Osteocyte (in vitro differentiated cells): Measurements from ENCODE around the gene PITPNM3. TPM values are rescaled to one million over a fixed set of nuclear protein-coding genes. Genes with fewer than 3 reads are reported as not detected.

ENCODE experiments used
- DNase-seq: peaks from one replicate; pipeline ENCODE4 v3.0.0; 2021; ENCODE audit warnings: mixed read lengths; ENCODE audit not compliant: unreplicated experiment; ENCODE audit errors: extremely low spot score
- H3K27ac Mint-ChIP-seq: one replicate; pipeline ENCODE4 v1.8.0; 2021; ENCODE audit warnings: mild to moderate bottlenecking, mixed read lengths; ENCODE audit not compliant: unreplicated experiment
- H3K27me3 Mint-ChIP-seq: one replicate; pipeline ENCODE4 v1.8.0; 2021; ENCODE audit warnings: mixed read lengths; ENCODE audit not compliant: unreplicated experiment
- H3K36me3 Mint-ChIP-seq: one replicate; pipeline ENCODE4 v1.8.0; 2021; ENCODE audit warnings: mixed read lengths; ENCODE audit not compliant: unreplicated experiment
- H3K4me1 Mint-ChIP-seq: one replicate; pipeline ENCODE4 v1.8.0; 2021; ENCODE audit warnings: mixed read lengths; ENCODE audit not compliant: unreplicated experiment
- H3K4me3 Mint-ChIP-seq: one replicate; pipeline ENCODE4 v1.8.0; 2021; ENCODE audit warnings: mild to moderate bottlenecking, moderate library complexity, mixed read lengths; ENCODE audit not compliant: unreplicated experiment
- H3K9me3 Mint-ChIP-seq: one replicate; pipeline ENCODE4 v1.8.0; 2021; ENCODE audit warnings: mixed read lengths; ENCODE audit not compliant: unreplicated experiment
- CTCF ChIP-seq: fragments of 200-600 bp; sonication (generic); IDR thresholded peaks from 2 replicates; pipeline ENCODE4 v1.5.0; 2021; ENCODE audit warnings: antibody characterized with exemption, mild to moderate bottlenecking, moderate library complexity
- total RNA-seq: library from RNA; stranded (reverse); gene quantifications from 2 replicates; pipeline ENCODE4 v1.2.1, GENCODE V29; 2021

PITPNM3 gene
- total RNA-seq, 1 donor from 2014 or later, result 0.94 TPM

- peaks cover 4% of the 10 kb centered on the region for H3K27me3 Mint-ChIP-seq
- H3K36me3 Mint-ChIP-seq, result no peaks in the 10 kb centered on the region
- peaks cover 3% of the 10 kb centered on the region for H3K9me3 Mint-ChIP-seq
- H3K4me3 Mint-ChIP-seq, result no peak overlapping the region
- TF ChIP-seq CTCF, result no peak
- no peak overlapping the region for H3K27ac Mint-ChIP-seq
- H3K4me1 Mint-ChIP-seq, result peaks cover 5% of the 10 kb centered on the region
- no peak for DNase-seq
Measured at GRCh38 chr17:6426356-6427101, 129.8 kb downstream of the PITPNM3 start.

- no peaks in the 10 kb centered on the region for H3K36me3 Mint-ChIP-seq
- no peak for DNase-seq
- H3K4me3 Mint-ChIP-seq, result no peak overlapping the region
- no peak for TF ChIP-seq CTCF
- peaks cover 4% of the 10 kb centered on the region for H3K27me3 Mint-ChIP-seq
- H3K4me1 Mint-ChIP-seq, result peaks cover 5% of the 10 kb centered on the region
- H3K27ac Mint-ChIP-seq, result no peak overlapping the region
- H3K9me3 Mint-ChIP-seq, result no peaks in the 10 kb centered on the region
Measured at GRCh38 chr17:6425407-6425806, 130.9 kb downstream of the PITPNM3 start.

- peaks cover 5% of the 10 kb centered on the region for H3K4me1 Mint-ChIP-seq
- H3K36me3 Mint-ChIP-seq, result no peaks in the 10 kb centered on the region
- H3K27me3 Mint-ChIP-seq, result peaks cover 4% of the 10 kb centered on the region
- no peak overlapping the region for H3K27ac Mint-ChIP-seq
- no peak overlapping the region for H3K4me3 Mint-ChIP-seq
- no peak for DNase-seq
- TF ChIP-seq CTCF, result no peak
- no peaks in the 10 kb centered on the region for H3K9me3 Mint-ChIP-seq
Measured at GRCh38 chr17:6423931-6424330, 132.4 kb downstream of the PITPNM3 start.

GRCh38 chr17:6422654-6423241, 133.6 kb downstream of the PITPNM3 start:
- DNase-seq, result no peak
- no peak overlapping the region for H3K4me3 Mint-ChIP-seq
- H3K4me1 Mint-ChIP-seq, result peaks cover 5% of the 10 kb centered on the region
- no peaks in the 10 kb centered on the region for H3K36me3 Mint-ChIP-seq
- H3K9me3 Mint-ChIP-seq, result no peaks in the 10 kb centered on the region
- TF ChIP-seq CTCF, result no peak
- peaks cover 4% of the 10 kb centered on the region for H3K27me3 Mint-ChIP-seq
- no peak overlapping the region for H3K27ac Mint-ChIP-seq
